Esophagus muscularis mucosa (tissue), 4 donors: Measurements from ENCODE around the gene NRG2.

ENCODE experiments used
- EP300 ChIP-seq: sonication (generic); formaldehyde crosslinking; IDR thresholded peaks from one replicate; pipeline ENCODE4 v1.6.1; 2017; ENCODE audit warnings: antibody characterized with exemption
- POLR2A ChIP-seq: fragments of 450-650 bp; IDR thresholded peaks from one replicate; pipeline ENCODE4 v1.6.1; 2017; ENCODE audit warnings: antibody characterized with exemption, moderate library complexity, mild to moderate bottlenecking, low read depth
- TF ChIP-seq, protein P1 (sequence below), 3 experiments: fragments of 200-600 bp in 2 of 3; fragments of 450-650 bp in 1 of 3; sonication (generic) in 2 of 3; IDR thresholded peaks; one replicate each; pipeline ENCODE4 v1.5.1; 2017 to 2019; ENCODE audit warnings: antibody characterized with exemption in 3 of 3, mild to moderate bottlenecking in 2 of 3, moderate library complexity in 1 of 3

DNA sequence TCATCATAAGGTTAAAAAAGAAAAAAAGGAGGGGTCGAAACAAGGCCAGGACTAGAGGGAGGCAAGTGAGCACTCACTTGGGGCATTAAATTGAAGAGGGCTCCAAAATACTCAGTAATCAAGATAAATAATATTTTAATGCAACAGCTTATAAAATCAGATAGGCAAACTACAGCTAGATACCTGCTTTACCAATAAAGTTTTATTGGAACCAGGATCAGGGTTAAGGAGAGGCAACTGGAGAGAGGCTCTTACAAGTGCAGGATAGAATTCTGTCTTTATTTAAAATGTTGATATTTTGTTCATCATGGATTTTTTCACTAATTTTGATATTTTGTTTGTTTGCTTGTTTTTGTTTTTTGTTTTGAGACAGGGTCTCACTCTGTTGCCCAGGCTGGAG is 40.6 kb upstream of the NRG2 start:
- TF ChIP-seq POLR2A (no peak), EP300 (no peak)
- TF ChIP-seq, protein P1, sequence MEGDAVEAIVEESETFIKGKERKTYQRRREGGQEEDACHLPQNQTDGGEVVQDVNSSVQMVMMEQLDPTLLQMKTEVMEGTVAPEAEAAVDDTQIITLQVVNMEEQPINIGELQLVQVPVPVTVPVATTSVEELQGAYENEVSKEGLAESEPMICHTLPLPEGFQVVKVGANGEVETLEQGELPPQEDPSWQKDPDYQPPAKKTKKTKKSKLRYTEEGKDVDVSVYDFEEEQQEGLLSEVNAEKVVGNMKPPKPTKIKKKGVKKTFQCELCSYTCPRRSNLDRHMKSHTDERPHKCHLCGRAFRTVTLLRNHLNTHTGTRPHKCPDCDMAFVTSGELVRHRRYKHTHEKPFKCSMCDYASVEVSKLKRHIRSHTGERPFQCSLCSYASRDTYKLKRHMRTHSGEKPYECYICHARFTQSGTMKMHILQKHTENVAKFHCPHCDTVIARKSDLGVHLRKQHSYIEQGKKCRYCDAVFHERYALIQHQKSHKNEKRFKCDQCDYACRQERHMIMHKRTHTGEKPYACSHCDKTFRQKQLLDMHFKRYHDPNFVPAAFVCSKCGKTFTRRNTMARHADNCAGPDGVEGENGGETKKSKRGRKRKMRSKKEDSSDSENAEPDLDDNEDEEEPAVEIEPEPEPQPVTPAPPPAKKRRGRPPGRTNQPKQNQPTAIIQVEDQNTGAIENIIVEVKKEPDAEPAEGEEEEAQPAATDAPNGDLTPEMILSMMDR (IDR thresholded peaks at IDR 0.05) = no peak
